NCI-H2171 treated with DMSO at 0.1 percent for 48 hours (cell line): ENCODE results near the gene SLC9A9.
"Not testable (repeated sequence)": the region's sequence is repeated elsewhere in the genome, so short reads cannot be mapped to it uniquely, and the experiment has no call there.

Source experiments
- DNase-seq: peaks from one replicate; lab custom pipeline; 2025; lab: John Stamatoyannopoulos, UW

SLC9A9 gene

GRCh38 chr3:143450632-143451031 is 397.6 kb downstream of the SLC9A9 start:
- DNase-seq, result no peak

- DNase-seq, result no peak
Measured at GRCh38 chr3:143447491-143447890, 400.8 kb downstream of the SLC9A9 start.

GRCh38 chr3:143445118-143445517 is 403.1 kb downstream of the SLC9A9 start:
- no peak for DNase-seq

- no peak for DNase-seq
Measured at GRCh38 chr3:143443851-143444331, 404.4 kb downstream of the SLC9A9 start.

- DNase-seq, result no peak
Measured at GRCh38 chr3:143442814-143443447, 405.3 kb downstream of the SLC9A9 start.

- DNase-seq, result no peak
Measured at GRCh38 chr3:143441516-143442171, 406.6 kb downstream of the SLC9A9 start.

GRCh38 chr3:143439817-143440216 is 408.5 kb downstream of the SLC9A9 start:
- no peak for DNase-seq

GRCh38 chr3:143437405-143437804 is 410.9 kb downstream of the SLC9A9 start:
- DNase-seq, result no peak

- no peak for DNase-seq
Measured at GRCh38 chr3:143436231-143436930, 411.9 kb downstream of the SLC9A9 start.

- DNase-seq, result no peak
Measured at GRCh38 chr3:143433787-143434378, 414.4 kb downstream of the SLC9A9 start.

GRCh38 chr3:143431298-143431697 is 417.0 kb downstream of the SLC9A9 start:
- not testable (repeated sequence) for DNase-seq

GRCh38 chr3:143430568-143430967 is 417.7 kb downstream of the SLC9A9 start:
- no peak for DNase-seq

- DNase-seq, result no peak
Measured at GRCh38 chr3:143429628-143430514, 418.4 kb downstream of the SLC9A9 start.

GRCh38 chr3:143428294-143428693 is 420.0 kb downstream of the SLC9A9 start:
- no peak for DNase-seq

- DNase-seq, result no peak
Measured at GRCh38 chr3:143427631-143428030, 420.6 kb downstream of the SLC9A9 start.

- no peak for DNase-seq
Measured at GRCh38 chr3:143424874-143425273, 423.4 kb downstream of the SLC9A9 start.

- DNase-seq, result no peak
Measured at GRCh38 chr3:143421556-143421955, 426.7 kb downstream of the SLC9A9 start.

- DNase-seq, result no peak
Measured at GRCh38 chr3:143419611-143420010, 428.7 kb downstream of the SLC9A9 start.

- no peak for DNase-seq
Measured at GRCh38 chr3:143418391-143418790, 429.9 kb downstream of the SLC9A9 start.

- no peak for DNase-seq
Measured at GRCh38 chr3:143416229-143416628, 432.0 kb downstream of the SLC9A9 start.

- no peak for DNase-seq
Measured at GRCh38 chr3:143414571-143415253, 433.6 kb downstream of the SLC9A9 start.
